Activated CD4-positive, alpha-beta T cell treated with anti-CD3 and anti-CD28 coated beads, Interleukin-2, amount 10 ng/mL, durations not matched to agents 7 days and 5 days (primary cell): Measurements from ENCODE around the gene NMU. TPM values are rescaled to one million over a fixed set of nuclear protein-coding genes. Genes with fewer than 3 reads are reported as not detected.
"Not testable (repeated sequence)": the region's sequence is repeated elsewhere in the genome, so short reads cannot be mapped to it uniquely, and the experiment has no call there.

Experiments
- CTCF ChIA-PET: fragments of 350-600 bp; sonication (Branson Sonifier 250); formaldehyde crosslinking; loops from one replicate; lab custom pipeline; 2021; ENCODE audit warnings: antibody characterized with exemption; lab: Charles Lee
- POLR2A ChIA-PET: fragments of 350-600 bp; sonication (Branson Sonifier 250); formaldehyde crosslinking; loops from one replicate; lab custom pipeline; 2021; ENCODE audit warnings: antibody characterized with exemption; lab: Charles Lee
- DNase-seq: peaks from one replicate; pipeline ENCODE4 v3.0.0-alpha.2; 2020
- H3K27ac Mint-ChIP-seq: one replicate; pipeline ENCODE4 v1.8.0; 2021; ENCODE audit warnings: mild to moderate bottlenecking, moderate library complexity, mixed read lengths
- H3K27me3 Mint-ChIP-seq: one replicate; pipeline ENCODE4 v1.8.0; 2021; ENCODE audit warnings: mixed read lengths
- H3K36me3 Mint-ChIP-seq: one replicate; pipeline ENCODE4 v1.8.0; 2021; ENCODE audit warnings: low read depth, mixed read lengths
- H3K4me1 Mint-ChIP-seq: one replicate; pipeline ENCODE4 v1.8.0; 2021; ENCODE audit warnings: mixed read lengths
- H3K4me3 Mint-ChIP-seq: one replicate; pipeline ENCODE4 v1.8.0; 2021; ENCODE audit warnings: mild to moderate bottlenecking, moderate library complexity, mixed read lengths
- H3K9me3 Mint-ChIP-seq: one replicate; pipeline ENCODE4 v1.8.0; 2021; ENCODE audit warnings: mixed read lengths
- total RNA-seq, 2 experiments: library from RNA; stranded (reverse); gene quantifications; one replicate each; pipeline ENCODE4 v1.2.3, GENCODE V29; 2021

The NMU gene
- total RNA-seq, 2 experiments from 2014 or later: 0.67 to 0.87 TPM

- no peak for DNase-seq
- Mint-ChIP-seq H3K27ac (no peak overlapping the region), H3K36me3 (no peaks in the 10 kb centered on the region), H3K27me3 (peaks cover 7% of the 10 kb centered on the region), H3K4me3 (no peak overlapping the region), H3K4me1 (peaks cover 9% of the 10 kb centered on the region), H3K9me3 (no peaks in the 10 kb centered on the region)
- ChIA-PET POLR2A (no interaction called here), CTCF (no interaction called here)
Measured at GRCh38 chr4:55613621-55614020, 22.5 kb downstream of the NMU start.

- no peaks in the 10 kb centered on the region for H3K9me3 Mint-ChIP-seq
- ChIA-PET CTCF (no interaction called here), POLR2A (no interaction called here)
- no peak overlapping the region for H3K27ac Mint-ChIP-seq
- no peak overlapping the region for H3K4me3 Mint-ChIP-seq
- H3K27me3 Mint-ChIP-seq: peaks cover 8% of the 10 kb centered on the region
- peaks cover 6% of the 10 kb centered on the region for H3K4me1 Mint-ChIP-seq
- DNase-seq: no peak
- no peaks in the 10 kb centered on the region for H3K36me3 Mint-ChIP-seq
Measured at GRCh38 chr4:55612341-55612740, 23.8 kb downstream of the NMU start.

DNA sequence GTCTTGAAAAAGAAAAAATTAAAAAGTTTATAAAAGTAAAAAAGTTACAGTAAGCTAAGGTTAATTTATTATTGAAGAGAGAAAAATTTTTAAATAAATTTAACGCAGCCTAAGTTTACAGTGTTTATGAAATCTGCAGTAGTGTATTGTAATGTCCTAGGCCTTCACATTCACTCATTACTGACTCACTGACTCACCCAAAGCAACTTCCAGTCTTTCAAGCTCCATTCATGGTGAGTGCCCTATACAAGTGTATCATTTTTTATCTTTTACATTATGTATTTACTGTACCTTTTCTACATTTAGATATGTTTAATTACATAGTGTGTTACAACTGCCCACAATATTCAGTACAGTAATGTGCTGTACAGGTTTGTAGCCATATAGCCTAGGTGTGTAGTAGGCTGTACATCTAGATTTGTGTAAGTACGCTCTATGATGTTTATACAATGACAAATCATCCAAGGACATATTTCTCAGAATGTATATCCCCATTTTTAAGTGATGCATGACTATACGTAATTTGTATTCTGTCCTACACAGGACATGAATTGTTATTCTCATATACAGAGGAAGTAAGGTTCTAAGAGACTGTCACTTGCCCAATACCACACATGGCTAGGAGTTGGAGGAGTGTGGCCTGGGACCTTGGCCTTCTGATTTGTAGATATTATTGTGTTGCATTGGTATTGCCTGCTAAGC is 24.6 kb downstream of the NMU start:
- H3K9me3 Mint-ChIP-seq: no peaks in the 10 kb centered on the region
- no peaks in the 10 kb centered on the region for H3K36me3 Mint-ChIP-seq
- H3K27me3 Mint-ChIP-seq: peaks cover 5% of the 10 kb centered on the region
- H3K4me1 Mint-ChIP-seq: peaks cover 6% of the 10 kb centered on the region
- POLR2A ChIA-PET: no interaction called here
- no peak overlapping the region for H3K27ac Mint-ChIP-seq
- no peak for DNase-seq
- CTCF ChIA-PET: no interaction called here
- no peak overlapping the region for H3K4me3 Mint-ChIP-seq

DNA sequence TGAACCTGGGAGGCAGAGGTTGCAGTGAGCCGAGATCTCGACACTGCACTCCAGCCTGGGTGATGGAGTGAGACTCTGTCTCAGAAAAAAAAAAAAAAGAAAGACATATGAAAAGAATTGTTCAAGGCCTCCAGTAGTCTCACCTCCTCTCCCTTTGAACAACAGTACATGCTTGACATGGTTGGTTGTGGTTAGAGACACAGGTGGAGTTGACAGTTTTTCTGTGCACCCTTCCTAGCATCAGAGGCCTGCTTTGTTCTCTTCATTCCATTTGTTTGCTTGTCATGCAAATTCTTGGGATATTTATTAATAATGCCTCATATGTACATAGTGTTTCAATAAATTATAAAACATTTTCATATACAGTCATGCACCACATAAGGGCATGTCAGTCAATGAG is 25.7 kb downstream of the NMU start:
- Mint-ChIP-seq H3K36me3 (no peaks in the 10 kb centered on the region), H3K27me3 (peaks cover 5% of the 10 kb centered on the region), H3K27ac (no peak overlapping the region), H3K4me1 (peaks cover 6% of the 10 kb centered on the region), H3K4me3 (no peak overlapping the region), H3K9me3 (no peaks in the 10 kb centered on the region)
- no peak for DNase-seq
- POLR2A ChIA-PET: no interaction called here
- CTCF ChIA-PET: no interaction called here

DNA sequence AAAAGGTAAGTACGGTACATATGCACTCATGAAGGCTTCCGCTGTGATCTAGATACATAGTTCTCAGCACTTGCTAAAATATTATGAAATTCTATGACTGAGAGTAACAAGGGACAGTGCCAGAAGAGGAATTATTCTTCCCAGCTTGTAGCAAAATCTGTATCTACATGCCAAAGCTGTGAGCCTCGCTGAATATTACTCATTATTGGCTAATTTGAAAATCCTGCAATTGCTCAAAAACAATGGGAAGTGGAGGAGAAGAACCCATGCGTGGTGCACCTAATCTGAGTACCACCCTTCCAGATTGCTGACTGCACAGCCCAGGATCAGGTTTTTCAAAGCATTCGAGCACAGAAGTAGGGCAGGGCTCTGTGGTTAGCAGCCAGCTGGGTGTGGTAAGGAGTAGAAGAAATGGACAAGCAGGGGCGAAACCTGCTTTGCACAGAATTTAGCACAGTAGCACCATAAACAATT is 26.7 kb downstream of the NMU start:
- Mint-ChIP-seq H3K27ac (no peak overlapping the region), H3K4me1 (peaks cover 6% of the 10 kb centered on the region), H3K4me3 (no peak overlapping the region), H3K9me3 (no peaks in the 10 kb centered on the region), H3K27me3 (peaks cover 5% of the 10 kb centered on the region), H3K36me3 (no peaks in the 10 kb centered on the region)
- POLR2A ChIA-PET: interaction anchor here (0.6 kb wide), 1 partner anchor 338 kb away, joined by 3 read pairs; no protein-coding TSS in a partner anchor
- no peak for DNase-seq
- CTCF ChIA-PET: no interaction called here

GRCh38 chr4:55608591-55608990 is 27.5 kb downstream of the NMU start:
- Mint-ChIP-seq H3K4me3 (no peak overlapping the region), H3K27me3 (peaks cover 5% of the 10 kb centered on the region)
- POLR2A ChIA-PET: no interaction called here

GRCh38 chr4:55604996-55605395 is 31.1 kb downstream of the NMU start:
- Mint-ChIP-seq H3K27ac (no peak overlapping the region), H3K27me3 (peaks cover 13% of the 10 kb centered on the region), H3K36me3 (no peaks in the 10 kb centered on the region), H3K9me3 (no peaks in the 10 kb centered on the region), H3K4me1 (peaks cover 6% of the 10 kb centered on the region), H3K4me3 (no peak overlapping the region)
- DNase-seq: no peak
- POLR2A ChIA-PET: no interaction called here
- CTCF ChIA-PET: no interaction called here

More at GRCh38 chr4:55608591-55608990, 27.5 kb downstream of the NMU start:
- DNase-seq: no peak
- CTCF ChIA-PET: interaction anchor here (0.6 kb wide), 1 partner anchor 457 kb away, joined by 4 read pairs; no protein-coding TSS in a partner anchor
- Mint-ChIP-seq H3K27ac (no peak overlapping the region), H3K9me3 (no peaks in the 10 kb centered on the region), H3K36me3 (no peaks in the 10 kb centered on the region), H3K4me1 (peaks cover 6% of the 10 kb centered on the region)

GRCh38 chr4:55600640-55601039 is 35.5 kb downstream of the NMU start:
- CTCF ChIA-PET: no interaction called here
- POLR2A ChIA-PET: no interaction called here
- peaks cover 15% of the 10 kb centered on the region for H3K27me3 Mint-ChIP-seq
- H3K9me3 Mint-ChIP-seq: no peaks in the 10 kb centered on the region
- H3K36me3 Mint-ChIP-seq: no peaks in the 10 kb centered on the region
- no peak overlapping the region for H3K27ac Mint-ChIP-seq
- no peaks in the 10 kb centered on the region for H3K4me1 Mint-ChIP-seq
- DNase-seq: no peak
- H3K4me3 Mint-ChIP-seq: no peak overlapping the region

DNA sequence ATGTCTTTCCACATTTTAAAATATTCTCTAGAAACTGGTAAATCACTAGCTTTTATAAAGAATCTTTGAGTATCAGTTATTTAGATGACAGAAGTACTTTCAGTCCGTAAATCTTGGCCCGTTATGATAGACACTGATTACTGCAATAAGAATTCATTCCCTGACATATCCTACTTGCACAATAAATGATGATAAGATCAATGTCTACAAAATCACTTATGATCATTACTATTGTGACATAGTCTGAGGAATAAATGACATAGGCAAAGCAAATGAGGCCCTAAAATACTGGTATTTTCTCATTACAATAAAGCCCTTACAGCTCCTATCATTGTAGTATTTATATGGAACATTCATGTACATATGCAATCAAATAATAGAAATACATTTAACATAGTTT is 37.5 kb downstream of the NMU start:
- CTCF ChIA-PET: interaction anchor here (1.7 kb wide), 1 partner anchor 9 kb away, joined by 3 read pairs; no protein-coding TSS in a partner anchor
- peaks cover 15% of the 10 kb centered on the region for H3K27me3 Mint-ChIP-seq
- no peaks in the 10 kb centered on the region for H3K4me1 Mint-ChIP-seq
- DNase-seq: no peak
- H3K4me3 Mint-ChIP-seq: no peak overlapping the region
- H3K36me3 Mint-ChIP-seq: no peaks in the 10 kb centered on the region
- H3K27ac Mint-ChIP-seq: no peak overlapping the region
- POLR2A ChIA-PET: no interaction called here
- no peaks in the 10 kb centered on the region for H3K9me3 Mint-ChIP-seq

- Mint-ChIP-seq H3K27ac (no peak within 1 kb of the TSS), H3K9me3 (no peaks in the 10 kb centered on the region), H3K27me3 (no peaks in the 10 kb centered on the region), H3K4me1 (no peaks in the 10 kb centered on the region), H3K4me3 (no peak within 1 kb of the TSS), H3K36me3 (no peaks in the 10 kb centered on the region)
- DNase-seq: no peak
- ChIA-PET POLR2A (no interaction called here), CTCF (interaction anchor here (0.6 kb wide), 1 partner anchor 49 kb away, joined by 3 read pairs; no protein-coding TSS in a partner anchor)
Measured at GRCh38 chr4:55592014-55592413, 44.1 kb downstream of the NMU start, which contains the start of gene PDCL2. Gene PDCL2, minus strand, starts transcription at chr4:55592245. Its CDS starts 136 bp downstream, at chr4:55592109.

GRCh38 chr4:55588160-55588559 is 47.9 kb downstream of the NMU start:
- H3K4me1 Mint-ChIP-seq: no peaks in the 10 kb centered on the region
- ChIA-PET CTCF (no interaction called here), POLR2A (no interaction called here)
- no peak overlapping the region for H3K4me3 Mint-ChIP-seq
- no peaks in the 10 kb centered on the region for H3K36me3 Mint-ChIP-seq
- peaks cover 5% of the 10 kb centered on the region for H3K9me3 Mint-ChIP-seq
- no peak overlapping the region for H3K27ac Mint-ChIP-seq
- no peak for DNase-seq
- H3K27me3 Mint-ChIP-seq: peaks cover 4% of the 10 kb centered on the region

- DNase-seq, H3K9me3 Mint-ChIP-seq, H3K4me1 Mint-ChIP-seq, CTCF ChIA-PET, H3K27ac Mint-ChIP-seq, H3K27me3 Mint-ChIP-seq, H3K36me3 Mint-ChIP-seq, POLR2A ChIA-PET, H3K4me3 Mint-ChIP-seq: not testable (repeated sequence)
Measured at GRCh38 chr4:55582773-55583172, 53.3 kb downstream of the NMU start.

- peaks cover 4% of the 10 kb centered on the region for H3K27me3 Mint-ChIP-seq
- no peaks in the 10 kb centered on the region for H3K4me1 Mint-ChIP-seq
- DNase-seq: no peak
- no peak overlapping the region for H3K4me3 Mint-ChIP-seq
- ChIA-PET POLR2A (no interaction called here), CTCF (interaction anchor here (0.6 kb wide), 1 partner anchor 257 kb away, joined by 5 read pairs; no protein-coding TSS in a partner anchor)
- H3K9me3 Mint-ChIP-seq: peaks cover 27% of the 10 kb centered on the region
- no peaks in the 10 kb centered on the region for H3K36me3 Mint-ChIP-seq
- H3K27ac Mint-ChIP-seq: no peak overlapping the region
Measured at GRCh38 chr4:55578341-55579010, 57.6 kb downstream of the NMU start.
